Choroid plexus epithelial cell (primary cell): ENCODE measurements around the gene BACE1-AS.

Source experiments
- DNase-seq: peaks from one replicate; pipeline ENCODE4 v3.0.0-alpha.2; 2010; ENCODE audit warnings: low read depth
- H3K4me3 ChIP-seq: 2 replicates; pipeline ENCODE4 v1.5.1; 2011; ENCODE audit warnings: low read depth, mild to moderate bottlenecking, control low read depth, low read length, moderate library complexity
- CTCF ChIP-seq: conservative IDR thresholded peaks from 2 replicates; pipeline ENCODE4 v1.5.1; 2011; ENCODE audit warnings: low read depth, mild to moderate bottlenecking, control low read depth, inconsistent platforms, low read length, moderate library complexity

The BACE1-AS gene

GRCh38 chr11:117289795-117290194 lies 1.4 kb upstream of the BACE1-AS start:
- no peak for TF ChIP-seq CTCF
- no peak overlapping the region for H3K4me3 ChIP-seq
- DNase-seq, result no peak

- DNase-seq, result no peak
- no peak for TF ChIP-seq CTCF
Measured at GRCh38 chr11:117292616-117293015, 1.5 kb downstream of the BACE1-AS start.

GRCh38 chr11:117295438-117296137 lies 4.4 kb downstream of the BACE1-AS start:
- no peak for DNase-seq
- no peak for TF ChIP-seq CTCF
- no peak overlapping the region for H3K4me3 ChIP-seq

More at GRCh38 chr11:117292616-117293015, 1.5 kb downstream of the BACE1-AS start:
- no peak overlapping the region for H3K4me3 ChIP-seq

GRCh38 chr11:117296881-117297280 lies 5.7 kb downstream of the BACE1-AS start:
- H3K4me3 ChIP-seq, result no peak overlapping the region
- TF ChIP-seq CTCF, result no peak

GRCh38 chr11:117298195-117298594 lies 7.0 kb downstream of the BACE1-AS start:
- DNase-seq, result no peak
- no peak for TF ChIP-seq CTCF
- H3K4me3 ChIP-seq, result no peak overlapping the region

More at GRCh38 chr11:117296881-117297280, 5.7 kb downstream of the BACE1-AS start:
- DNase-seq, result no peak

- TF ChIP-seq CTCF, result no peak
- H3K4me3 ChIP-seq, result no peak overlapping the region
Measured at GRCh38 chr11:117299351-117300282, 8.5 kb downstream of the BACE1-AS start.

More at GRCh38 chr11:117299351-117300282, 8.5 kb downstream of the BACE1-AS start:
- DNase-seq, result no peak
